Endometrium (tissue), 2 donors: ENCODE results near the gene GABRR1.
A peak's percentile ranks its signal among the peaks of the same experiment; 100 is the strongest.
"Not testable (repeated sequence)": the region's sequence is repeated elsewhere in the genome, so short reads cannot be mapped to it uniquely, and the experiment has no call there.

Experiments used
- FAIRE-seq: peaks from 2 replicates; lab custom pipeline; 2012; peaks lifted over from hg19 to GRCh38; lab: Jason Lieb, UNC
- donor health status: control.
- donor health status: control.

The GABRR1 gene

GRCh38 chr6:89217299-89217910 lies at the start of gene GABRR1:
Gene GABRR1, minus strand, starts transcription at chr6:89217358. Its CDS starts 36 bp downstream, at chr6:89217322.
- FAIRE-seq = no peak

DNA sequence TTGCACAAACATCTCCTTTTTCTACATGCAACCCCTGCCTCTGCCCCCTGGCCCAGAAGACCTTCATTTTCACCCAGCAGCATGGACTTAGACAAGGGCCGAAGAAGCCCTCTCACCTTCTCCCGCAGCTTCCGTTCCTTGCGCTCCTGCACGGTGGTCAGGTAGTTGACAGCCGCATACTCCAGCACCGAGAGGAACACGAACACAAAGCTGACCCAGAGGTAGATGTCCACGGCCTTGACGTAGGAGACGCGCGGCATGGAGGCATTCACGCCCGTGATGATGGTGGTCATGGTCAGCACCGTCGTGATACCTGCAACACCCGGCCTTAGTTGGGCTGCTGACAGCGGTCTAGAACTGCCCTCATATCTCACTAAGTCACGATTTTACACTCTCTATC lies 47.1 kb upstream of the GABRR1 start:
- no peak for FAIRE-seq

- FAIRE-seq = no peak
Measured at GRCh38 chr6:89260832-89261231, 43.7 kb upstream of the GABRR1 start.

GRCh38 chr6:89260310-89260709 lies 43.2 kb upstream of the GABRR1 start:
- no peak for FAIRE-seq

- no peak for FAIRE-seq
Measured at GRCh38 chr6:89258912-89259311, 41.8 kb upstream of the GABRR1 start.

DNA sequence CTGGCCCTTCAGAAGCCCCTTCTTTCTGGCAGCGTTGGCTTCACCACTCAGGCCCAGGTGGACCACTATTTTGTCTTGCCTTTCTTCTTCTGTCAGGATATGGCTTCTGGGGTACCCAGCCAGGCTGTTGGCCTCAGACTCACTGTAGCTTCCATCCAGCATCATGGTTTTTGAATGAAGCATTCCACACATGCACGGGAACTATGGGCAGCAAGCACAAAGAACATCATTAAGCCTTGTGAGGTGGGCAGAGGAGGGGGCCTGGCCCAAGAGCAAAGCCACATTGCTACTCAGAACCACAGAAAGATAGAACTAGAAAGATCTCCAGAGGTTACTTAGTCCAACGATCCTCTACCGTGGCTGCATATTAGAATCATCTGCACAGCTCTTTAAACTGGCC lies 40.6 kb upstream of the GABRR1 start:
- FAIRE-seq = no peak

DNA sequence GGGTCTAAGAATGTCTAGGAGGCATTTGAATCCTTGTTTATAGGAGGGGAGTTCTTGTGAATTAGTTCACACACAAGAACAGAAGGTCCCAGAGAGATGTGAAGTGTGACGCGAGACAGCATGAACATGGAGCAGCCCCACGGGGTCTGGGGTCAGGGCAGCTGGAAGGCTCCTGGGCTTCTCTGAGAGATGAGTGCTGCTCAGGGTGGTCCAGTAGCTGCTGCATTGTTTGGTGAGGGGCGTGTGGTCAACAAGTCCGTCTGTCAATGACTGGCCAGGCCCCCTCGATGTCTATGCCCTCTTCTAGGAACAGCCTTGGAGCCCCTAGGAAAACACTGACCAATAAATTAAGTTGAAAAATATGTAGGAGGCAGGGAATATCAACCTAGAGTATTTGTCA lies 40.2 kb upstream of the GABRR1 start:
- no peak for FAIRE-seq

GRCh38 chr6:89255417-89255816 lies 38.3 kb upstream of the GABRR1 start:
- FAIRE-seq = no peak

GRCh38 chr6:89254569-89254968 lies 37.4 kb upstream of the GABRR1 start:
- no peak for FAIRE-seq

DNA sequence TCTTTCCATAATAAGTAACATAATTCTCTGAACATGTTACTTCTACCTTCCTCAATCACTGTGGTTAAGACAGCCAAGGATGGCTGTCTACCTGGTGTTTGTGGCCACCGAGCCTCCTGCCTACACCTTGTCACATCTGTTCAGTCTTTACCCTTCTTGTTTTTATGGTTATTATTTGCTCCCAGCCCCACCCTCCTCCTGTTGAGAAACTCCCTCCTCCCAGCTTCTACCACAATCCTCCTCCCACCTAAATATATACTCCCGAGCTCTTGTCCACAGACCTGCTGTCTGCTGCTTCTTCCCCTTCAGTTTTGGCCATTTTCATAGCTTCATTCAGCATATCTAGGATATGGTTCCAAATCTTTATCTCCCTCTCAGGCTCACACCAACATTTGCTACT lies 35.7 kb upstream of the GABRR1 start:
- no peak for FAIRE-seq

GRCh38 chr6:89251976-89252375 lies 34.8 kb upstream of the GABRR1 start:
- FAIRE-seq = no peak

DNA sequence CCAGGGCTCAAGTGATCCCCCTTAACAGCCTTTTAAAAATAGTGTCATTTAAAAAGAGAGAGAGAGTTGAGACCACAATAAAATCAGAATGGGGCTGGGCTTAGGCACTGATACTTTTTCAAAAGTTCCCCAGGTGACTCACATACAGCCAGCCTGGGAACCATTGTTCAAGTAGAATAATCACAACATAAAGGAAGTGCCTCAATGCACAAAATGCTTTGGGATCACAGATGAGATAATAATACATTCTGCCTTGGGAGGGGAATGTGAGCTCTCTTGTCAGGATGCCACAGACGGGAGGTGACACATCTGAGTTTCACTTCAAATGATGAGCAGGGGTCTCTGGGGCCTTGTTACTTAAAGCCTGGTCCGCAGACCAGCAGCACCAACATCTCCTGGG lies 34.0 kb upstream of the GABRR1 start:
- FAIRE-seq = no peak

- FAIRE-seq = no peak
Measured at GRCh38 chr6:89250239-89250638, 33.1 kb upstream of the GABRR1 start.

GRCh38 chr6:89244241-89244985 lies 27.3 kb upstream of the GABRR1 start:
- no peak for FAIRE-seq

DNA sequence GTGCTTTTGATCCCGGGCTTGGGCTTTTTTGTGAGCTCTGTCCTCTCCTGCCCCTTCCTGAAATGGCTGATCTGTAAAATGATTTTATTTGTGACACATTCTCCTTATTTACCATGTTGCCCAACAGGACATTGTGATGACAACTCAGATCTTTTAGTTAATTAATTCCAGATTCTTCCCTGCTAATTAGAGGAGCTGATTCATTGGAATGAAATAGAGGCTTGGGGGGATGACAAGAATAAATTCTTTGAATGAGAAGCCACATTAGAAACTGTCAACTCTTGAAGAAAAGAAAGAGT lies 26.1 kb upstream of the GABRR1 start:
- FAIRE-seq = peak; percentile 39

GRCh38 chr6:89242574-89243330 lies 25.6 kb upstream of the GABRR1 start:
- FAIRE-seq = no peak

DNA sequence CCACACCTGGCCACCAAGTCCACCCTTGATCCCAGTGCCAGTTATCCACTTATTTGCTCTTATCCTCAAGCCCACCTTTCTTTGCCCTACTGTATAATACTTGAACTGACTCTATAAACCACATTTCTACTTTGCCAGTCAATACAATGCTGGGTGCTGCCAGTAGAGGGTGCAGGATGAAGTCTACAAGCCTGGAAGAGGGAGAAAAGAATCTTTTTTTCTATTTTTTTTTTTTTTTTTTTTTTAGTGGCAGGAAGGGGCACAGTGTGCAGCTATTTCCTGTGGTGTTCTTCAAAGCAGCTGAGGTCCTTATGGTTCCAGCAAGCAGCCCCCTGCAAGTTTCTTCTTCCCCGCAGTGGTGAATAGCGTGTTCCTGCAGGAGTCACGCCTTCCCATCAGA lies 22.2 kb upstream of the GABRR1 start:
- no peak for FAIRE-seq

GRCh38 chr6:89237158-89237557 lies 20.0 kb upstream of the GABRR1 start:
- no peak for FAIRE-seq

DNA sequence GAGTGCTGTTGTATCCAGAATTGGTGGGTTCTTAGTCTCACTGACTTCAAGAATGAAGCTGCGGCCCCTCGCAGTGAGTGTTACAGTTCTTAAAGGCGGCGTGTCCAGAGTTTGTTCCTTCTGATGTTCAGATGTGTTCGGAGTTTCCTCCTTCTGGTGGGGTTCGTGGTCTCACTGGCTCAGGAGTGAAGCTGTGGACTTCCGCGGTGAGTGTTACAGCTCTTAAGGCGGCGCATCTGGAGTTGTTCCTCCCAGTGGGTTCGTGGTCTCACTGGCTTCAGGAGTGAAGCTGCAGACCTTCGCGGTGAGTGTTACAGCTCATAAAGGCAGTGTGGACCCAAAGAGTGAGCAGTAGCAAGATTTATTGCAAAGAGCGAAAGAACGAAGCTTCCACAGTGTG lies 16.4 kb upstream of the GABRR1 start:
- FAIRE-seq = not testable (repeated sequence)

- FAIRE-seq = no peak
Measured at GRCh38 chr6:89222712-89223039, 5.5 kb upstream of the GABRR1 start.

- no peak for FAIRE-seq
Measured at GRCh38 chr6:89221971-89222711, 5.0 kb upstream of the GABRR1 start.

DNA sequence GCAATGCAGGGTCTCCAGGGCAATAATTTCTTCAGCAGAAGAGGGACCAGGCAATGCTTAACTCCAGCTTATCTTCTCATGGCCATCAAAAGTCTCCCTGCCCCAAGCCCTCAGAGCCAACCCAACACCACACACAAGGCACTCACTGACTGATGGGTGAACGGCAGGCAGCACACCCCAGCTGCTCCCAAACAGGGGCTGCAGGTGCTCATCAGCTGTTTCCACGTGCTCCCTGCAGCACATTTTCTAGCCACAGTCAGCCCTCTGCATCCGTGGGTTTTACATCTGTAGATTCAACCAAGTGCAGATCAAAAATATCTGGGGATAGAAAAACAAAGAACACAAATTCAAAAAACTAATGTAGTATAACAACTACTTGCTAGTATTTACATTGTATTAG lies 4.0 kb upstream of the GABRR1 start:
- no peak for FAIRE-seq

GRCh38 chr6:89216411-89216810 lies 747 bp downstream of the GABRR1 start:
- FAIRE-seq = no peak
